Activated naive CD4-positive, alpha-beta T cell treated with anti-CD3 and anti-CD28 coated beads, Interleukin-2, amount 50 U/mL, for 24 hours (primary cell): Measurements from ENCODE around the gene MATN1.

Experiments
- H3K27ac Mint-ChIP-seq: one replicate; pipeline ENCODE4 v1.8.0; 2021; ENCODE audit warnings: mild to moderate bottlenecking, mixed read lengths
- H3K27me3 Mint-ChIP-seq: one replicate; pipeline ENCODE4 v1.8.0; 2021; ENCODE audit warnings: mixed read lengths
- H3K36me3 Mint-ChIP-seq: one replicate; pipeline ENCODE4 v1.8.0; 2021; ENCODE audit warnings: mixed read lengths
- H3K4me1 Mint-ChIP-seq: one replicate; pipeline ENCODE4 v1.8.0; 2021; ENCODE audit warnings: mixed read lengths
- H3K4me3 Mint-ChIP-seq: one replicate; pipeline ENCODE4 v1.8.0; 2021; ENCODE audit warnings: mild to moderate bottlenecking, mixed read lengths
- H3K9me3 Mint-ChIP-seq: one replicate; pipeline ENCODE4 v1.8.0; 2021; ENCODE audit warnings: mixed read lengths

Gene MATN1

DNA sequence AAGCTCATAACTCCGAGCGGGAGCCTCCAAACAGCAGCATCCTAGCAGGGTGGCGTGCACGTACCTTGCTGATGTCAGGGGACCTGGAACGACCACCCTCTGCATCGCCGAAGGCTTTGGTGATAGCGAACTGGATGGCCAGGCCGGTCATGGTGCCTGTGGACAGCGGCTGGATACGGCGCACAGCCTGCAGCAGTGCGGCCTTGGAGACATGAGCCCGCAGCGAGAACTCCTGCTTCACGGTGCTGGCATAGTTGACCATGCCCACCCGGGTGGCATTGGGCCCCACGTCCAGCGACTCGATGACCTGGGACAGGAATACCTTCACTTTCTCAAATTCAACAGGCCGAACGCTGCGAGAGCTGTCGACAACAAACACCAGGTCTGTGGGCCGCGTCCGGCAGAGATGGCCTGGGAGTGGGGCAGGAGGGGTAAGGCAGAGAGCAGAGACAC lies 2.0 kb downstream of the MATN1 start:
- no peak overlapping the region for H3K27ac Mint-ChIP-seq
- H3K27me3 Mint-ChIP-seq, result no peaks in the 10 kb centered on the region

DNA sequence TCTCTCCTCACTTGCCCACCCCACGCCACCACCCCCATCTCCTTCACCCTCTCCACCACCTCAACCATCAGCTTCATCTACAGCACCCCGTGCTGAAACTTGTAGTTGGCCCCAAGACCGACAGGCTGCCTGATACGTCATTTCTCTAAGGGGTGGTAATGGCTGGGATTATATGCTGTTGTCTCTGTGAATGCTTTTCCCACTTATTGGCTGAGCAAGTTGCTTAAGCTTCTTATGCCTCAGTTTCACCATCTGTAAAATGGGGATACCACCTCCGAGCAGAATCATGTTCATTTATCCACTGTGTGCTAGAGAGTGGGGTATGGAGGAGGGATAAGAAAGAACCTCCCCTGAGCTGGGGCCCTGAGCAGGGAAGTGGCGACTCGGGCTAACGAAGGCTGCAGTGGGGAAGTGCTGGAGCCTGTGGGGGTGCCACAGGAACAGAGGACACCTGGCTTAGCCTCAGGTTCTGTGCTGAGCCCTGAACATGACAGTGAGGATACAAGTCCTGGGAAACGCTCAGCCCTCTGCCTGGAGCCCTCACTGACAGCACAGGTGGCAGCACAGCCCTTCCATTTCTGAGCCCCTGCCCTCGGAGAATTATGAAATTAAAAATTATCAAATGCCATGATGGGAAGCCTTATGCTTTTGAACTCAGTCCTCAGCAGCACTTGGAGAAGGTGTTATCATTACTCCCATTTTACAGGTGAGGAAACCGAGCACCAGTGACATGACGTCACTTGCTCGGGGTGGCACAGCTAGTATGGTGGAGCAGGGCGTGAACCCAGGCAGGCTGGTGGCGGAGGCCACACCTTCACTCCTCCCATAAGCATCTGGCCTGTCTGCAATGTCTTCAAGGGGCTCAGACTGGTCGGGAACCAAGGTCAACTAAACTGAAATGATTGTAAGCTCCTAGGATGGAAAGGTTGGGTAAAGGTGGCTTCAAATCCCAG lies 2.8 kb downstream of the MATN1 start:
- H3K4me1 Mint-ChIP-seq, result peaks cover 43% of the 10 kb centered on the region
- H3K4me3 Mint-ChIP-seq, result peak overlapping the region; percentile 89
- no peak overlapping the region for H3K27ac Mint-ChIP-seq

More for the DNA sequence above, 2.0 kb downstream of the MATN1 start:
- Mint-ChIP-seq H3K4me3 (no peak overlapping the region), H3K36me3 (no peaks in the 10 kb centered on the region), H3K4me1 (peaks cover 43% of the 10 kb centered on the region), H3K9me3 (no peaks in the 10 kb centered on the region)

DNA sequence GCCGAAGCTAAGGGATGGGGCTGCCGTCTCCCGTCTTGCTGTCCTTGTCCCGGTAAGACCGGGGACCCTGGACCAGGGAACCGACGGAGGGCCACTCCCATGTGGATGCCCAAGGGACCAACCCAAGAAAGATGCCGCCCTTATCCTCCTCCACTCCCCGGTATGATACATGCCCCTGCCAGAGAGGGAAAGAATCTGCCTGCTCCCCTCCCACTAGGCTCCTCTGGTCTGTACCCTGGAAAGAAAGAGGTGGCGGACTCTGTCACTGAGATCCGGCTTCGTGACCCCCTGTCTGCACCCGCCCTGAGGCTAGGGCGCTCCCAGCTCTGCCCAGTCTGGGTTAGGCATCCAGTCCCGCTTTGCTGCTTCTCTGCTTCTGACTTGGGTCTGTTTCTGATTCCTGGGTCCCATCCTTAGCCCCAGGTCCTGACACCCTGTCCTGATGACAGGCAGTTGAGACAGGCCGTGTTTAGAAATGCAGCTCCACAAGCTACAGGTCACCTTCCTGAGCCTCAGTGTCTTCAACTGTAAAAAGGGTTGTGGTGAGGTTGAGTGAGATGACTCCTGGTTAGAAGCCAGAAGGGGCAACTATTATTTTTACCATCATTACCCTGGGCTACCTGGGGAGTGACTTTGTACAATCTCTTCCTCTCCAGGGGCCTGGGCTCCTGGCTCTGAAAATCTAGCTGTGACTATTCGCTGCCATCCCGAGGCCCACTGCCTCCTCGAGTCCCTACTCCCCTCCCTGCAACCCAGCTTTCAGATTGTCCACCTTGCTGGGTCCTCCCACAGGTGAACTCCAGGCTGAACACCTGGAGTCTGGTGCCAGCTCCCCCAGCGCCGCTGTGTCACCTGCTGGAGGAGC lies 3.7 kb downstream of the MATN1 start:
- no peaks in the 10 kb centered on the region for H3K9me3 Mint-ChIP-seq
- peak overlapping the region; percentile 43 for H3K27ac Mint-ChIP-seq
- peaks cover 43% of the 10 kb centered on the region for H3K4me1 Mint-ChIP-seq
- H3K36me3 Mint-ChIP-seq, result peaks cover 2% of the 10 kb centered on the region
- no peaks in the 10 kb centered on the region for H3K27me3 Mint-ChIP-seq
- H3K4me3 Mint-ChIP-seq, result peak overlapping the region; percentile 89

More for the DNA sequence above, 2.8 kb downstream of the MATN1 start:
- Mint-ChIP-seq H3K36me3 (peaks cover 2% of the 10 kb centered on the region), H3K27me3 (no peaks in the 10 kb centered on the region), H3K9me3 (no peaks in the 10 kb centered on the region)

- Mint-ChIP-seq H3K36me3 (peaks cover 2% of the 10 kb centered on the region), H3K27ac (peak overlapping the region; percentile 93), H3K4me1 (peaks cover 39% of the 10 kb centered on the region), H3K4me3 (peak overlapping the region; percentile 89), H3K9me3 (no peaks in the 10 kb centered on the region), H3K27me3 (no peaks in the 10 kb centered on the region)
Measured at GRCh38 chr1:30718636-30719405, 4.6 kb downstream of the MATN1 start.

- Mint-ChIP-seq H3K4me1 (peaks cover 37% of the 10 kb centered on the region), H3K4me3 (peak overlapping the region; percentile 91), H3K27me3 (no peaks in the 10 kb centered on the region), H3K27ac (peak overlapping the region; percentile 90), H3K36me3 (peaks cover 2% of the 10 kb centered on the region), H3K9me3 (no peaks in the 10 kb centered on the region)
Measured at GRCh38 chr1:30718091-30718635, 5.2 kb downstream of the MATN1 start.

DNA sequence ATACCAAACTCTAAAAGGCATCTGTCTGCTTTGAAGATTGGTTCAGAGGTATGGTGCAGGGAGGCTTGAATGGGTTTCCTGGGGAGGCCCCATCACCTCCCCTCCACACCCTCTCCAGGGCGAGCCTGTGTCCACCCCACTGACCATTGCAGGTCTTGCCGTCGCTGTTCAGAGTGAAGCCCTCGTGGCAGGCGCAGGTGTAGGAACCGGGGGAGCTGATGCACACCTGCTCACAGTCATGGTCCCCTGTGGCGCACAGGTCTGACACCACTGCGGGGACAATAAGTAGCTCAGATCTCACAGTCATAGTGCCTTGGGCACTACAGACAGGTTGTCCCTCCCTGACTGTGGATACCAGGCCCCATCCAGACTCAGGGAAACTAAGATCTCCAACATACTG lies 6.7 kb downstream of the MATN1 start:
- Mint-ChIP-seq H3K36me3 (peaks cover 2% of the 10 kb centered on the region), H3K27ac (no peak overlapping the region), H3K4me3 (peak overlapping the region; percentile 79)

GRCh38 chr1:30715886-30716285 lies 7.5 kb downstream of the MATN1 start:
- no peak overlapping the region for H3K4me3 Mint-ChIP-seq
- H3K9me3 Mint-ChIP-seq, result no peaks in the 10 kb centered on the region
- H3K27me3 Mint-ChIP-seq, result no peaks in the 10 kb centered on the region
- no peak overlapping the region for H3K27ac Mint-ChIP-seq
- H3K4me1 Mint-ChIP-seq, result peaks cover 26% of the 10 kb centered on the region
- H3K36me3 Mint-ChIP-seq, result peaks cover 2% of the 10 kb centered on the region

More for the DNA sequence above, 6.7 kb downstream of the MATN1 start:
- H3K9me3 Mint-ChIP-seq, result no peaks in the 10 kb centered on the region
- H3K4me1 Mint-ChIP-seq, result peaks cover 32% of the 10 kb centered on the region
- H3K27me3 Mint-ChIP-seq, result no peaks in the 10 kb centered on the region

- Mint-ChIP-seq H3K4me3 (no peak overlapping the region), H3K27me3 (no peaks in the 10 kb centered on the region), H3K4me1 (peaks cover 19% of the 10 kb centered on the region), H3K9me3 (no peaks in the 10 kb centered on the region), H3K36me3 (peaks cover 2% of the 10 kb centered on the region), H3K27ac (peak overlapping the region; percentile 59)
Measured at GRCh38 chr1:30715216-30715615, 8.2 kb downstream of the MATN1 start.

DNA sequence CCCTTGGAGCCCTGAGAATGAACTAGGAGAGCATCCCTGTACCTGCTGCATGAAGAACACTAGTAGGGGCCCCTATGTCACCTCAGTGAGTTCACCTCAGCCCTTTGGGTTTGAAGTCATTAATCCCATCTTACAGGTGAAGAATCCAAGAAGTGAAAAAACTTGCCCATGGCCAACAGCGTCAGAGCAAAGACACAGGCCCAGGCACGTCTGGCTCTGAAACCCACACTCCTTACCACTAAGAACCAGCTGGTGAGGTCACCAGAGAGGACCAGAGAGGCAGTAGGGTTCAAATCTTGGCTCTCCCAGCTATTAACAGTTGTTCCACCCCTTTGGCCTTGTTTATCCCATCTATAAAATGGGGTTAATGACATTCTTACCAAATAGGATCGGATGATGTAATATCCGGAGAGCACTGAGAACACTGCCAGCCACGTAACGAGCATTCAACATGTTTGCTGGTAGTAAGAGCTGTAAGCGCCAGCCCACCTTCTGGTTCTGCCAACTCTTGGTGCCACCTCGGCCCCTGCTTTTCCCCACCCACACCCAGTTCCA lies 8.8 kb downstream of the MATN1 start:
- Mint-ChIP-seq H3K4me1 (peaks cover 16% of the 10 kb centered on the region), H3K27me3 (no peaks in the 10 kb centered on the region), H3K27ac (no peak overlapping the region), H3K9me3 (no peaks in the 10 kb centered on the region), H3K36me3 (peaks cover 2% of the 10 kb centered on the region), H3K4me3 (no peak overlapping the region)

GRCh38 chr1:30714025-30714424 lies 9.4 kb downstream of the MATN1 start:
- Mint-ChIP-seq H3K9me3 (no peaks in the 10 kb centered on the region), H3K4me1 (peaks cover 13% of the 10 kb centered on the region), H3K27ac (no peak overlapping the region), H3K4me3 (no peak overlapping the region), H3K27me3 (no peaks in the 10 kb centered on the region), H3K36me3 (peaks cover 2% of the 10 kb centered on the region)

GRCh38 chr1:30713311-30713710 lies 10.1 kb downstream of the MATN1 start:
- Mint-ChIP-seq H3K27ac (no peak overlapping the region), H3K9me3 (no peaks in the 10 kb centered on the region), H3K4me1 (peaks cover 13% of the 10 kb centered on the region), H3K4me3 (no peak overlapping the region), H3K36me3 (peaks cover 2% of the 10 kb centered on the region), H3K27me3 (no peaks in the 10 kb centered on the region)

- Mint-ChIP-seq H3K4me3 (no peak overlapping the region), H3K27me3 (no peaks in the 10 kb centered on the region), H3K27ac (no peak overlapping the region), H3K4me1 (peaks cover 9% of the 10 kb centered on the region), H3K36me3 (peaks cover 2% of the 10 kb centered on the region), H3K9me3 (no peaks in the 10 kb centered on the region)
Measured at GRCh38 chr1:30712583-30712982, 10.8 kb downstream of the MATN1 start.

DNA sequence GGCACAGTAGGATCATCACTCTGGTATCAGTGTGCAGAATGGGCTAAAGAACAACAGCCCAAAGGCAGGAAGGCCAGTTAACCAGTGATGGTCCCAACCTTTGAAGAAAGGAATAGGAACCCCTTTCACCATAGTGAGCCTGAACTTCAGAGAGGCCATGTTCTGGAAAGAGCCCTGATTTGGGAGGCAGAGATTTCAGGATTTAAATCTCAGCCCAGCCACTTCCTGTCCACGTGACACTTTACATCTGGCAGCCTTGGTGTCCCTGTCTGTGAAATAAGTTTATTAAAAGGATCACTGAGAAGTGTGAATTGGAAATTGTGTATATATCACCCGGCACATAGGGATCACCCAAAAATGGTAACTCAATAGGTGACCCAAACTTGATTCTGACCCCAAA lies 13.0 kb downstream of the MATN1 start:
- H3K27me3 Mint-ChIP-seq, result no peaks in the 10 kb centered on the region
- H3K27ac Mint-ChIP-seq, result no peak overlapping the region
- no peaks in the 10 kb centered on the region for H3K36me3 Mint-ChIP-seq
- no peak overlapping the region for H3K4me3 Mint-ChIP-seq
- H3K4me1 Mint-ChIP-seq, result no peaks in the 10 kb centered on the region
- no peaks in the 10 kb centered on the region for H3K9me3 Mint-ChIP-seq

DNA sequence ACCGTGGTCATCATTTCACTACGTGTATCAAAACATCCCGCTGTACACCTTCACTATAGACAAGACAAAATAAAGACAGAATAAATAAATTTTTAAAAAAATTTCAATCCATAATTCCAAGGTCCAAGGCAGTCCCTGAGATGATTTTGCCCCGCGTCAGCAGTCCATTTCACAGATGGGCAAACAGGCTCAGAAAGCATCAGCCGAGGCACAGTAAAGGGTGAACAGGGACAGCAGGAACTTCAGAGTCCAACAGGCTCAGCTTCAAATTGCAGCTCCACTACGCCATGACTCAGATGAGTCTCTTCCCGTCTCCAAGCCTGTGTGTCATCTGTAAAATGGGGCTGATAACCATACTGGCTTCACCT lies 15.0 kb downstream of the MATN1 start:
- H3K9me3 Mint-ChIP-seq, result no peaks in the 10 kb centered on the region
- no peak overlapping the region for H3K4me3 Mint-ChIP-seq
- H3K4me1 Mint-ChIP-seq, result no peaks in the 10 kb centered on the region
- no peaks in the 10 kb centered on the region for H3K36me3 Mint-ChIP-seq
- H3K27ac Mint-ChIP-seq, result no peak overlapping the region
- H3K27me3 Mint-ChIP-seq, result no peaks in the 10 kb centered on the region
